K562 (cell line): ENCODE data around the gene ACTN3. TPM values are rescaled to one million over a fixed set of nuclear protein-coding genes. Genes with fewer than 3 reads are reported as not detected.

Experiments
- CHD4 ChIP-seq: fragments of 200-600 bp; sonication (generic); IDR thresholded peaks from 3 replicates; pipeline ENCODE4 v1.6.1; 2012; ENCODE audit warnings: low read depth, mild to moderate bottlenecking, mixed read lengths, low read length, inconsistent platforms; ENCODE audit not compliant: insufficient read depth, insufficient replicate concordance, poor library complexity, severe bottlenecking
- CREBBP ChIP-seq: IDR thresholded peaks from one replicate; pipeline ENCODE4 v1.6.1; 2012; ENCODE audit warnings: low read depth, mild to moderate bottlenecking, control low read depth, inconsistent platforms, low read length
- DLX4 ChIP-seq: fragments of 250-450 bp; sonication (Bioruptor Pico); IDR thresholded peaks from 2 replicates; pipeline ENCODE4 v1.6.1; 2021; ENCODE audit warnings: mild to moderate bottlenecking
- FOXP1 ChIP-seq: sonication (generic); formaldehyde crosslinking; IDR thresholded peaks from 2 replicates; pipeline ENCODE4 v1.8.0; 2022; ENCODE audit warnings: mild to moderate bottlenecking, missing genetic modification reagents
- JUND ChIP-seq, 2 experiments: IDR thresholded peaks; 2 replicates in 1 of 2; 3 replicates in 1 of 2; pipeline ENCODE4 v1.6.1; 2011; ENCODE audit warnings: borderline replicate concordance in 2 of 2, low read depth in 2 of 2, low read length in 2 of 2, improper control_type of control experiment in 1 of 2, missing biosample characterization in 1 of 2, missing genetic modification characterization in 1 of 2, missing genetic modification reagents in 1 of 2
- PREB ChIP-seq: sonication (generic); formaldehyde crosslinking; IDR thresholded peaks from 2 replicates; pipeline ENCODE4 v1.8.1; 2023; ENCODE audit warnings: mild to moderate bottlenecking, missing genetic modification reagents
- RAD51 ChIP-seq: fragments of 450-650 bp; IDR thresholded peaks from 2 replicates; pipeline ENCODE4 v1.7.1; 2016; ENCODE audit warnings: low read depth, mild to moderate bottlenecking, borderline replicate concordance
- RBFOX2 ChIP-seq: fragments of 200-400 bp; formaldehyde crosslinking; IDR thresholded peaks from 2 replicates; pipeline ENCODE4 v1.6.1; 2017; ENCODE audit warnings: low read depth, mild to moderate bottlenecking, low read length, moderate library complexity
- SMARCA4 ChIP-seq: fragments of 450-650 bp; IDR thresholded peaks from 2 replicates; pipeline ENCODE4 v1.6.1; 2016
- STAG1 ChIP-seq: sonication (generic); formaldehyde crosslinking; IDR thresholded peaks from 2 replicates; pipeline ENCODE4 v1.5.0; 2020; ENCODE audit warnings: missing genetic modification reagents, borderline replicate concordance
- XRCC5 ChIP-seq: fragments of 200-400 bp; formaldehyde crosslinking; IDR thresholded peaks from 2 replicates; pipeline ENCODE4 v1.6.1; 2017; ENCODE audit warnings: low read depth, mild to moderate bottlenecking, low read length
- ZBTB26 ChIP-seq: fragments of 450-650 bp; formaldehyde crosslinking; IDR thresholded peaks from 2 replicates; pipeline ENCODE4 v1.4.0; 2022; ENCODE audit warnings: missing genetic modification characterization
- ZBTB8A ChIP-seq: fragments of 450-650 bp; IDR thresholded peaks from 2 replicates; pipeline ENCODE4 v1.6.1; 2018; ENCODE audit warnings: mild to moderate bottlenecking, moderate library complexity; ENCODE audit not compliant: partially characterized antibody
- ZNF354B ChIP-seq: fragments of 250-450 bp; sonication (Bioruptor Pico); IDR thresholded peaks from 2 replicates; pipeline ENCODE4 v1.4.0; 2020
- ZNF408 ChIP-seq: fragments of 250-450 bp; sonication (Bioruptor Pico); IDR thresholded peaks from 2 replicates; pipeline ENCODE4 v1.4.0; 2020; ENCODE audit warnings: low read depth, mild to moderate bottlenecking, moderate library complexity
- ZSCAN29 ChIP-seq: fragments of 450-650 bp; IDR thresholded peaks from 2 replicates; pipeline ENCODE4 v1.6.1; 2017
- polyA plus RNA-seq, 8 experiments: library from polyadenylated mRNA; depleted of rRNA in 4 of 8; stranded (reverse) in 5 of 8; unstranded in 3 of 8; fragments of >200 nt; fragmentation: Nextera tagmentation in 2 of 8; fragmentation: Illumina TruSeq in 1 of 8; extraction: Ambion mirVana in 2 of 8; extraction: Trizol in 1 of 8; gene quantifications; 2 replicates each; pipeline versions ENCODE4 v1.2.1 to v1.2.3, GENCODE V29; 2011 to 2014; ENCODE audit warnings: inconsistent platforms in 1 of 8, missing spikeins in 1 of 8
- total RNA-seq, 7 experiments: library from RNA; depleted of rRNA in 6 of 7; stranded (reverse); fragments of >200 nt in 6 of 7; fragmentation: Illumina TruSeq in 2 of 7; extraction: Trizol in 2 of 7; gene quantifications; 2 replicates each; pipeline versions ENCODE4 v1.2.1 to v1.2.3, GENCODE V29; 2011 to 2021; ENCODE audit warnings: low replicate concordance in 1 of 7
- TF ChIP-seq, protein P1 (sequence below): sonication (generic); formaldehyde crosslinking; IDR thresholded peaks from 2 replicates; pipeline ENCODE4 v1.8.1; 2023; ENCODE audit warnings: mild to moderate bottlenecking, missing genetic modification reagents
- TF ChIP-seq, protein P2 (sequence below): fragments of 450-650 bp; formaldehyde crosslinking; IDR thresholded peaks from 2 replicates; pipeline ENCODE4 v1.4.0; 2022; ENCODE audit warnings: missing genetic modification characterization
- TF ChIP-seq, protein P3 (sequence below): fragments of 250-450 bp; sonication (Bioruptor Pico); IDR thresholded peaks from 2 replicates; pipeline ENCODE4 v1.4.0; 2020; ENCODE audit warnings: mild to moderate bottlenecking, moderate library complexity

The ACTN3 gene
- total and polyA plus RNA-seq, 9 of the 15 experiments (the other 6 are each of a cell fraction or from before 2014, with no cell fraction given), result not detected

GRCh38 chr11:66559142-66559865 lies 12.6 kb downstream of the ACTN3 start (continued):
- TF ChIP-seq, protein P1, sequence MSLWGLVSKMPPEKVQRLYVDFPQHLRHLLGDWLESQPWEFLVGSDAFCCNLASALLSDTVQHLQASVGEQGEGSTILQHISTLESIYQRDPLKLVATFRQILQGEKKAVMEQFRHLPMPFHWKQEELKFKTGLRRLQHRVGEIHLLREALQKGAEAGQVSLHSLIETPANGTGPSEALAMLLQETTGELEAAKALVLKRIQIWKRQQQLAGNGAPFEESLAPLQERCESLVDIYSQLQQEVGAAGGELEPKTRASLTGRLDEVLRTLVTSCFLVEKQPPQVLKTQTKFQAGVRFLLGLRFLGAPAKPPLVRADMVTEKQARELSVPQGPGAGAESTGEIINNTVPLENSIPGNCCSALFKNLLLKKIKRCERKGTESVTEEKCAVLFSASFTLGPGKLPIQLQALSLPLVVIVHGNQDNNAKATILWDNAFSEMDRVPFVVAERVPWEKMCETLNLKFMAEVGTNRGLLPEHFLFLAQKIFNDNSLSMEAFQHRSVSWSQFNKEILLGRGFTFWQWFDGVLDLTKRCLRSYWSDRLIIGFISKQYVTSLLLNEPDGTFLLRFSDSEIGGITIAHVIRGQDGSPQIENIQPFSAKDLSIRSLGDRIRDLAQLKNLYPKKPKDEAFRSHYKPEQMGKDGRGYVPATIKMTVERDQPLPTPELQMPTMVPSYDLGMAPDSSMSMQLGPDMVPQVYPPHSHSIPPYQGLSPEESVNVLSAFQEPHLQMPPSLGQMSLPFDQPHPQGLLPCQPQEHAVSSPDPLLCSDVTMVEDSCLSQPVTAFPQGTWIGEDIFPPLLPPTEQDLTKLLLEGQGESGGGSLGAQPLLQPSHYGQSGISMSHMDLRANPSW, result no peak
- TF ChIP-seq, protein P2, sequence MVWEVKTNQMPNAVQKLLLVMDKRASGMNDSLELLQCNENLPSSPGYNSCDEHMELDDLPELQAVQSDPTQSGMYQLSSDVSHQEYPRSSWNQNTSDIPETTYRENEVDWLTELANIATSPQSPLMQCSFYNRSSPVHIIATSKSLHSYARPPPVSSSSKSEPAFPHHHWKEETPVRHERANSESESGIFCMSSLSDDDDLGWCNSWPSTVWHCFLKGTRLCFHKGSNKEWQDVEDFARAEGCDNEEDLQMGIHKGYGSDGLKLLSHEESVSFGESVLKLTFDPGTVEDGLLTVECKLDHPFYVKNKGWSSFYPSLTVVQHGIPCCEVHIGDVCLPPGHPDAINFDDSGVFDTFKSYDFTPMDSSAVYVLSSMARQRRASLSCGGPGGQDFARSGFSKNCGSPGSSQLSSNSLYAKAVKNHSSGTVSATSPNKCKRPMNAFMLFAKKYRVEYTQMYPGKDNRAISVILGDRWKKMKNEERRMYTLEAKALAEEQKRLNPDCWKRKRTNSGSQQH (CRISPR knock-in tag), result no peak
- 0 out of 2 replicates have a peak, but pooled peaks have one; percentile 25 for TF ChIP-seq STAG1 (CRISPR knock-in tag)
- no peak for TF ChIP-seq ZBTB8A
- peak; percentile 92; the same call in 1 of the 2 replicates for TF ChIP-seq FOXP1 (CRISPR knock-in tag)
- no peak for TF ChIP-seq ZNF354B (CRISPR knock-in tag)
- no peak for TF ChIP-seq ZBTB26 (CRISPR knock-in tag)
- TF ChIP-seq RBFOX2, result peak; percentile 62
- no peak for TF ChIP-seq ZNF408 (CRISPR knock-in tag)
- TF ChIP-seq XRCC5, result no peak
- TF ChIP-seq ZSCAN29, result no peak
- TF ChIP-seq CHD4, result no peak
- TF ChIP-seq, protein P3, sequence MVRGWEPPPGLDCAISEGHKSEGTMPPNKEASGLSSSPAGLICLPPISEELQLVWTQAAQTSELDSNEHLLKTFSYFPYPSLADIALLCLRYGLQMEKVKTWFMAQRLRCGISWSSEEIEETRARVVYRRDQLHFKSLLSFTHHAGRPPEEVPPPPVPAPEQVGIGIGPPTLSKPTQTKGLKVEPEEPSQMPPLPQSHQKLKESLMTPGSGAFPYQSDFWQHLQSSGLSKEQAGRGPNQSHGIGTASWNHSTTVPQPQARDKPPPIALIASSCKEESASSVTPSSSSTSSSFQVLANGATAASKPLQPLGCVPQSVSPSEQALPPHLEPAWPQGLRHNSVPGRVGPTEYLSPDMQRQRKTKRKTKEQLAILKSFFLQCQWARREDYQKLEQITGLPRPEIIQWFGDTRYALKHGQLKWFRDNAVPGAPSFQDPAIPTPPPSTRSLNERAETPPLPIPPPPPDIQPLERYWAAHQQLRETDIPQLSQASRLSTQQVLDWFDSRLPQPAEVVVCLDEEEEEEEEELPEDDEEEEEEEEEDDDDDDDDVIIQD (CRISPR knock-in tag), result no peak
- no peak for TF ChIP-seq RAD51
- TF ChIP-seq CREBBP, result no peak
- no peak for TF ChIP-seq SMARCA4
- no peak for TF ChIP-seq JUND (IDR thresholded peaks at IDR 0.05; ENCODE audit: borderline replicate concordance, low read depth, low read length)
- TF ChIP-seq JUND (tag; IDR thresholded peaks at IDR 0.05; ENCODE audit: borderline replicate concordance, low read depth, low read length), result no peak
- TF ChIP-seq DLX4 (CRISPR knock-in tag), result no peak
- TF ChIP-seq PREB (CRISPR knock-in tag), result no peak
